Muscle of leg (tissue), 11 donors: ENCODE data around the gene MAPK1IP1L. TPM values are rescaled to one million over a fixed set of nuclear protein-coding genes. Genes with fewer than 3 reads are reported as not detected.
"Not testable (repeated sequence)": the region's sequence is repeated elsewhere in the genome, so short reads cannot be mapped to it uniquely, and the experiment has no call there.

ENCODE experiments used
- DNase-seq: peaks from one replicate; pipeline ENCODE4 v3.0.0; 2013
- H3K27ac ChIP-seq: one replicate; pipeline ENCODE4 v1.5.1; 2013; ENCODE audit warnings: mild to moderate bottlenecking, low read length, control low read depth
- H3K27me3 ChIP-seq: one replicate; pipeline ENCODE4 v1.6.1; 2013; ENCODE audit warnings: low read length; ENCODE audit not compliant: control insufficient read depth, insufficient read depth
- H3K36me3 ChIP-seq: one replicate; pipeline ENCODE4 v1.6.1; 2013; ENCODE audit warnings: low read length; ENCODE audit not compliant: control insufficient read depth, insufficient read depth
- H3K4me1 ChIP-seq: one replicate; pipeline ENCODE4 v1.6.1; 2013; ENCODE audit warnings: low read length; ENCODE audit not compliant: control insufficient read depth, insufficient read depth
- H3K4me3 ChIP-seq: one replicate; pipeline ENCODE4 v1.5.1; 2013; ENCODE audit warnings: low read length, control low read depth
- H3K9me3 ChIP-seq: replicated peaks from 2 replicates; pipeline ENCODE4 v1.6.1; 2013; ENCODE audit warnings: low read depth, low read length; ENCODE audit not compliant: control insufficient read depth
- WGBS: methylation state at CpG from one replicate; pipeline ENCODE4 v1.1.5; 2013; ENCODE audit warnings: missing lambda C conversion rate; ENCODE audit not compliant: insufficient coverage; 5-methylcytosine and 5-hydroxymethylcytosine counted together
- polyA plus RNA-seq, 8 donors: library from polyadenylated mRNA; unstranded; fragments of 120-200 nt; gene quantifications; one replicate each; pipeline versions ENCODE4 v1.2.1 to v1.2.3, GENCODE V29; 2013; ENCODE audit warnings: inconsistent platforms in 1 of 8, low replicate concordance in 1 of 8; ENCODE audit not compliant: insufficient read length in 8 of 8, insufficient read depth in 1 of 8
- total RNA-seq: library from RNA; stranded (reverse); fragments of 120-200 nt; gene quantifications from one replicate; pipeline ENCODE4 v1.2.4, GENCODE V29; 2013

Gene MAPK1IP1L
- total and polyA plus RNA-seq, 9 donors, result 22.3 to 65.0 (median 58.0) TPM

GRCh38 chr14:55071870-55072640 is 20.6 kb downstream of the MAPK1IP1L start:
- Histone ChIP-seq H3K36me3 (peaks cover 5% of the 10 kb centered on the region), H3K4me3 (no peak overlapping the region), H3K27me3 (no peaks in the 10 kb centered on the region), H3K9me3 (no peaks in the 10 kb centered on the region), H3K4me1 (peaks cover 11% of the 10 kb centered on the region), H3K27ac (peak overlapping the region; percentile 47)
- 14% methylated on average over 2 of the region's 10 CpGs for WGBS
- DNase-seq, result peak; percentile 78

- no peaks in the 10 kb centered on the region for H3K27me3 ChIP-seq
- H3K4me1 ChIP-seq, result peaks cover 20% of the 10 kb centered on the region
- no peak for DNase-seq
- peaks cover 3% of the 10 kb centered on the region for H3K36me3 ChIP-seq
- no peak overlapping the region for H3K27ac ChIP-seq
- WGBS, result no CpG with 5 or more reads among the region's 2 CpGs
- no peak overlapping the region for H3K4me3 ChIP-seq
- H3K9me3 ChIP-seq, result no peaks in the 10 kb centered on the region
These were observed 22.4 kb downstream of the MAPK1IP1L start for GRCh38 chr14:55073856-55074255.

GRCh38 chr14:55074662-55075061 is 23.2 kb downstream of the MAPK1IP1L start:
- Histone ChIP-seq H3K36me3 (peaks cover 3% of the 10 kb centered on the region), H3K4me1 (peaks cover 20% of the 10 kb centered on the region), H3K27me3 (no peaks in the 10 kb centered on the region), H3K4me3 (no peak overlapping the region), H3K9me3 (no peaks in the 10 kb centered on the region), H3K27ac (no peak overlapping the region)
- peak; percentile 34 for DNase-seq
- WGBS, result 0% methylated on average over 1 of the region's 5 CpGs

- Histone ChIP-seq H3K27me3 (no peaks in the 10 kb centered on the region), H3K27ac (no peak overlapping the region), H3K36me3 (no peaks in the 10 kb centered on the region), H3K9me3 (no peaks in the 10 kb centered on the region), H3K4me3 (no peak overlapping the region), H3K4me1 (peaks cover 20% of the 10 kb centered on the region)
- DNase-seq, result no peak
- 93% methylated on average over 3 of the region's 3 CpGs for WGBS
These were observed 24.3 kb downstream of the MAPK1IP1L start for GRCh38 chr14:55075628-55076175.

- WGBS, result 57% methylated on average over 13 of the region's 17 CpGs
- no peaks in the 10 kb centered on the region for H3K36me3 ChIP-seq
- no peak overlapping the region for H3K4me3 ChIP-seq
- DNase-seq, result peak; percentile 34
- H3K9me3 ChIP-seq, result no peaks in the 10 kb centered on the region
- no peaks in the 10 kb centered on the region for H3K27me3 ChIP-seq
- peaks cover 13% of the 10 kb centered on the region for H3K4me1 ChIP-seq
- peak overlapping the region; percentile 3 for H3K27ac ChIP-seq
These were observed 26.0 kb downstream of the MAPK1IP1L start for GRCh38 chr14:55077170-55078151.

GRCh38 chr14:55079961-55080360 is 28.5 kb downstream of the MAPK1IP1L start:
- H3K27me3 ChIP-seq, H3K4me1 ChIP-seq, H3K27ac ChIP-seq, DNase-seq, H3K4me3 ChIP-seq, H3K9me3 ChIP-seq, H3K36me3 ChIP-seq: not testable (repeated sequence)
- 60% methylated on average over 1 of the region's 6 CpGs for WGBS

GRCh38 chr14:55084401-55085059 is 33.1 kb downstream of the MAPK1IP1L start:
- no peak for DNase-seq
- no peaks in the 10 kb centered on the region for H3K27me3 ChIP-seq
- H3K36me3 ChIP-seq, result no peaks in the 10 kb centered on the region
- no peaks in the 10 kb centered on the region for H3K4me1 ChIP-seq
- no peaks in the 10 kb centered on the region for H3K9me3 ChIP-seq
- no peak overlapping the region for H3K4me3 ChIP-seq
- no peak overlapping the region for H3K27ac ChIP-seq

- Histone ChIP-seq H3K27me3 (no peaks in the 10 kb centered on the region), H3K4me3 (no peak overlapping the region), H3K27ac (no peak overlapping the region), H3K4me1 (no peaks in the 10 kb centered on the region), H3K36me3 (no peaks in the 10 kb centered on the region), H3K9me3 (no peaks in the 10 kb centered on the region)
- DNase-seq, result no peak
- WGBS, result 100% methylated on average over 1 of the region's 4 CpGs
These were observed 33.7 kb downstream of the MAPK1IP1L start for GRCh38 chr14:55085060-55085660.

- peaks cover 4% of the 10 kb centered on the region for H3K4me1 ChIP-seq
- H3K27ac ChIP-seq, result no peak overlapping the region
- 89% methylated on average over 4 of the region's 9 CpGs for WGBS
- no peak for DNase-seq
- no peak overlapping the region for H3K4me3 ChIP-seq
- H3K9me3 ChIP-seq, result no peaks in the 10 kb centered on the region
- H3K27me3 ChIP-seq, result no peaks in the 10 kb centered on the region
- no peaks in the 10 kb centered on the region for H3K36me3 ChIP-seq
These were observed 35.5 kb downstream of the MAPK1IP1L start for GRCh38 chr14:55086938-55087337.
